ENCODE measurements around the gene SORCS3. TPM values are rescaled to one million over a fixed set of nuclear protein-coding genes. Genes with fewer than 3 reads are reported as not detected.

Gene SORCS3
- total and polyA plus RNA-seq, 2 of the 13 experiments (the other 11 are each of a cell fraction or from before 2014, with no cell fraction given) = 0.07 TPM; not detected in 1

GRCh38 chr10:104824380-104825006 lies 183.4 kb downstream of the SORCS3 start (continued):
- TF ChIP-seq ZBTB7B (CRISPR knock-in tag; IDR thresholded peaks at IDR 0.05) = 0 out of 2 replicates have a peak, but pooled peaks have one; percentile 49
- peak; percentile 28 for TF ChIP-seq TEAD3 (CRISPR knock-in tag; optimal IDR thresholded peaks at IDR 0.05; ENCODE audit: borderline replicate concordance)
- 0 out of 2 replicates have a peak, but pooled peaks have one; percentile 58 for TF ChIP-seq SRY (CRISPR knock-in tag; IDR thresholded peaks at IDR 0.05)
- TF ChIP-seq ZNF639 (CRISPR knock-in tag; conservative IDR thresholded peaks at IDR 0.05) = peak; percentile 84
- TF ChIP-seq RFXANK (CRISPR knock-in tag; IDR thresholded peaks at IDR 0.05) = peak; percentile 74; the same call in 1 of the 2 replicates
- TF ChIP-seq ZC3H13 (CRISPR knock-in tag; IDR thresholded peaks at IDR 0.05) = 0 out of 2 replicates have a peak, but pooled peaks have one; percentile 42
- TF ChIP-seq ZNF615 (CRISPR knock-in tag; IDR thresholded peaks at IDR 0.05; ENCODE audit: borderline replicate concordance) = peak; percentile 87; the same call in 1 of the 2 replicates
- TF ChIP-seq ZNF317 (CRISPR knock-in tag; IDR thresholded peaks at IDR 0.05) = no peak
- TF ChIP-seq MBD4 (IDR thresholded peaks at IDR 0.05; ENCODE audit: borderline replicate concordance, low read length) = no peak
- peak; percentile 42; the same call in 1 of the 2 replicates for TF ChIP-seq ZZZ3 (CRISPR knock-in tag; IDR thresholded peaks at IDR 0.05; ENCODE audit: borderline replicate concordance)
- peak; percentile 70; the same call in 1 of the 2 replicates for TF ChIP-seq ZBTB20 (CRISPR knock-in tag; IDR thresholded peaks at IDR 0.05; ENCODE audit: borderline replicate concordance, low read depth)
- peak; percentile 61; the same call in 1 of the 2 replicates for TF ChIP-seq KMT2B (CRISPR knock-in tag; IDR thresholded peaks at IDR 0.05)
- TF ChIP-seq ZNF839 (CRISPR knock-in tag; IDR thresholded peaks at IDR 0.05; ENCODE audit: borderline replicate concordance) = no peak
- 0 out of 2 replicates have a peak, but pooled peaks have one; percentile 43 for TF ChIP-seq ZBTB2 (CRISPR knock-in tag; IDR thresholded peaks at IDR 0.05; ENCODE audit: low read depth)
- peak; percentile 77 for TF ChIP-seq ZNF766 (CRISPR knock-in tag; IDR thresholded peaks at IDR 0.05; ENCODE audit: borderline replicate concordance)
- peak; percentile 98 for TF ChIP-seq TSC22D2 (CRISPR knock-in tag; IDR thresholded peaks at IDR 0.05; ENCODE audit: borderline replicate concordance)
- peak; percentile 69; the same call in 1 of the 2 replicates for TF ChIP-seq ZNF772 (CRISPR knock-in tag; IDR thresholded peaks at IDR 0.05)
- 0 out of 2 replicates have a peak, but pooled peaks have one; percentile 42 for TF ChIP-seq THAP11 (CRISPR knock-in tag; IDR thresholded peaks at IDR 0.05)
- TF ChIP-seq MAZ (IDR thresholded peaks at IDR 0.05; ENCODE audit: borderline replicate concordance, low read depth, low read length) = no peak
- 0 out of 2 replicates have a peak, but pooled peaks have one; percentile 35 for TF ChIP-seq MAZ (CRISPR knock-in tag; IDR thresholded peaks at IDR 0.05; ENCODE audit: low read depth)
- peak; percentile 95 for TF ChIP-seq ZFP37 (CRISPR knock-in tag; IDR thresholded peaks at IDR 0.05; ENCODE audit: borderline replicate concordance)
- no peak for TF ChIP-seq CEBPZ (IDR thresholded peaks at IDR 0.05; ENCODE audit: low read length)
- TF ChIP-seq ZNF629 (CRISPR knock-in tag; conservative IDR thresholded peaks at IDR 0.05) = peak; percentile 30; the same call in 1 of the 2 replicates
- TF ChIP-seq HMG20B (CRISPR knock-in tag; conservative IDR thresholded peaks at IDR 0.05) = peak; percentile 78

Measured in HepG2 (cell line).